ENCODE results near the gene PLCD1.

DNA sequence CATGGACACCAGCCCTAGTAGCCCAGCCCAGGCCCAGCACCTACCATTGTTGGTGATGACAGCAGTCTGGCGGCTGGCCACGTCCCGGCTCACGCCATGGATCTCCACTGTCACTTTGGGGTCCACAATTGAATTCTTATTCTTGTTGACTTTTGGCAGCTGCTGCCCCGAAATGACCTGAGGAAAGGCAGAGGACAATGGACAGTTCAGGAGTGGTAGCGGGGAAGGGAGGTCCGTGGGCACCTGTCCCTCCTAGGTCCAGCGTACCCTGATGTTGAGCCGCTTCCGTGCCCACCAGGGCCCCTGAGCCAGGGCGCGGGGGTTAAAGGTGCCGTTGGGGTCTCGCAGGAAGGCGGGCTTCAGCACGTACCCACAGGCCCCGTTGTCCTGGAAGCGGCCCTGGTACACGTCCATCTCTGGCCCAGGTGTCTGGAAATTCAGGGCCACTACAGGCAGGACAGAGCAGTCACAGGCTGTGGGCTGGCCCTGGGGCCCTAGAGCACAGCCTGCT, 21.2 kb downstream of the PLCD1 start:
- TF ChIP-seq CTCF (IDR thresholded peaks at IDR 0.05) (no peak), POLR2A (IDR thresholded peaks at IDR 0.05) (no peak)
